K562 (cell line): ENCODE data around the gene TOMM40L. TPM values are rescaled to one million over a fixed set of nuclear protein-coding genes. Genes with fewer than 3 reads are reported as not detected.

Experiments
- JUND ChIP-seq, 2 experiments: IDR thresholded peaks; 2 replicates in 1 of 2; 3 replicates in 1 of 2; pipeline ENCODE4 v1.6.1; 2011; ENCODE audit warnings: borderline replicate concordance in 2 of 2, low read depth in 2 of 2, low read length in 2 of 2, improper control_type of control experiment in 1 of 2, missing biosample characterization in 1 of 2, missing genetic modification characterization in 1 of 2, missing genetic modification reagents in 1 of 2
- LARP7 ChIP-seq: fragments of 450-650 bp; IDR thresholded peaks from 2 replicates; pipeline ENCODE4 v1.6.1; 2016
- SMARCA4 ChIP-seq: fragments of 450-650 bp; IDR thresholded peaks from 2 replicates; pipeline ENCODE4 v1.6.1; 2016
- polyA plus RNA-seq, 8 experiments: library from polyadenylated mRNA; depleted of rRNA in 4 of 8; stranded (reverse) in 5 of 8; unstranded in 3 of 8; fragments of >200 nt; fragmentation: Nextera tagmentation in 2 of 8; fragmentation: Illumina TruSeq in 1 of 8; extraction: Ambion mirVana in 2 of 8; extraction: Trizol in 1 of 8; gene quantifications; 2 replicates each; pipeline versions ENCODE4 v1.2.1 to v1.2.3, GENCODE V29; 2011 to 2014; ENCODE audit warnings: inconsistent platforms in 1 of 8, missing spikeins in 1 of 8
- total RNA-seq, 7 experiments: library from RNA; depleted of rRNA in 6 of 7; stranded (reverse); fragments of >200 nt in 6 of 7; fragmentation: Illumina TruSeq in 2 of 7; extraction: Trizol in 2 of 7; gene quantifications; 2 replicates each; pipeline versions ENCODE4 v1.2.1 to v1.2.3, GENCODE V29; 2011 to 2021; ENCODE audit warnings: low replicate concordance in 1 of 7
- TF ChIP-seq, protein P1 (sequence below), 3 experiments: IDR thresholded peaks in 2 of 3; conservative IDR thresholded peaks in 1 of 3; 2 replicates each; pipeline ENCODE4 v1.5.1; 2011 to 2012; ENCODE audit warnings: low read length in 3 of 3, mild to moderate bottlenecking in 3 of 3, control low read depth in 2 of 3, improper control_type of control experiment in 1 of 3, inconsistent platforms in 1 of 3, low read depth in 1 of 3, mixed read lengths in 1 of 3, moderate library complexity in 1 of 3; ENCODE audit not compliant: insufficient read depth in 2 of 3
- TF ChIP-seq, protein P2 (sequence below): fragments of 450-650 bp; IDR thresholded peaks from 2 replicates; pipeline ENCODE4 v1.6.1; 2017; ENCODE audit warnings: antibody characterized with exemption, mild to moderate bottlenecking
- TF ChIP-seq, protein P3 (sequence below): fragments of 450-650 bp; IDR thresholded peaks from 2 replicates; pipeline ENCODE4 v1.6.1; 2014; ENCODE audit warnings: low read depth, mild to moderate bottlenecking, moderate library complexity, borderline replicate concordance
- TF ChIP-seq, protein P4 (sequence below), 2 experiments: fragments of 450-650 bp in 1 of 2; sonication (generic) in 1 of 2; formaldehyde crosslinking in 1 of 2; IDR thresholded peaks in 1 of 2; conservative IDR thresholded peaks in 1 of 2; 2 replicates each; pipeline versions ENCODE4 v1.6.1 to v1.8.1; 2016 to 2023; ENCODE audit warnings: mild to moderate bottlenecking in 2 of 2, moderate library complexity in 2 of 2, inconsistent platforms in 1 of 2, missing genetic modification reagents in 1 of 2

TOMM40L gene
- total and polyA plus RNA-seq, 9 of the 15 experiments (the other 6 are each of a cell fraction or from before 2014, with no cell fraction given), result 9.6 to 33.6 (median 25.2) TPM

DNA sequence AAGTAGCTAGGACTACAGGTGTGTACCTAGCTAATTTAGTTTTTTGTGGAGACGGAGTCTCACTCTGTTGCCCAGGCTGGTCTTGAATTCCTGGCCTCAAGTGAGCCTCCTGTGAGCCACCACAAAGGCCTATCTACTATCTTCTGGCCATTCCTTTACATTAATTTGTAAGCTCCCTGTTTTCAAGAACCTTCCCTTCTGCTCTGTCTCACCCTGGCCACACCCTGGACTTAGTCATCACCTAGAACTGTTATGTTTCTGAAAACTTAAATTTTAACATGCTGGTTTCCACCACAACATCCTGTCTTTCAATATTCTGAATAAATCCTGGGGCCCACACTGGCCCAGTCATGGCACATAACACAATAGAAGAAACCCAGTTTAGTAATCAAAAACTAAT lies 43.6 kb upstream of the TOMM40L start (continued):
- TF ChIP-seq JUND (IDR thresholded peaks at IDR 0.05; ENCODE audit: borderline replicate concordance, low read depth, low read length), result peak; percentile 70
- peak; percentile 26; the same call in 1 of the 3 replicates for TF ChIP-seq JUND (tag; IDR thresholded peaks at IDR 0.05; ENCODE audit: borderline replicate concordance, low read depth, low read length)
- TF ChIP-seq, protein P1, sequence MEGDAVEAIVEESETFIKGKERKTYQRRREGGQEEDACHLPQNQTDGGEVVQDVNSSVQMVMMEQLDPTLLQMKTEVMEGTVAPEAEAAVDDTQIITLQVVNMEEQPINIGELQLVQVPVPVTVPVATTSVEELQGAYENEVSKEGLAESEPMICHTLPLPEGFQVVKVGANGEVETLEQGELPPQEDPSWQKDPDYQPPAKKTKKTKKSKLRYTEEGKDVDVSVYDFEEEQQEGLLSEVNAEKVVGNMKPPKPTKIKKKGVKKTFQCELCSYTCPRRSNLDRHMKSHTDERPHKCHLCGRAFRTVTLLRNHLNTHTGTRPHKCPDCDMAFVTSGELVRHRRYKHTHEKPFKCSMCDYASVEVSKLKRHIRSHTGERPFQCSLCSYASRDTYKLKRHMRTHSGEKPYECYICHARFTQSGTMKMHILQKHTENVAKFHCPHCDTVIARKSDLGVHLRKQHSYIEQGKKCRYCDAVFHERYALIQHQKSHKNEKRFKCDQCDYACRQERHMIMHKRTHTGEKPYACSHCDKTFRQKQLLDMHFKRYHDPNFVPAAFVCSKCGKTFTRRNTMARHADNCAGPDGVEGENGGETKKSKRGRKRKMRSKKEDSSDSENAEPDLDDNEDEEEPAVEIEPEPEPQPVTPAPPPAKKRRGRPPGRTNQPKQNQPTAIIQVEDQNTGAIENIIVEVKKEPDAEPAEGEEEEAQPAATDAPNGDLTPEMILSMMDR (IDR thresholded peaks at IDR 0.05 in 2 of 3, conservative IDR thresholded peaks at IDR 0.05 in 1 of 3; ENCODE audit: insufficient read depth in 2 of 3, low read depth in 1 of 3, low read length in 3 of 3), result no peak
- TF ChIP-seq, protein P2, sequence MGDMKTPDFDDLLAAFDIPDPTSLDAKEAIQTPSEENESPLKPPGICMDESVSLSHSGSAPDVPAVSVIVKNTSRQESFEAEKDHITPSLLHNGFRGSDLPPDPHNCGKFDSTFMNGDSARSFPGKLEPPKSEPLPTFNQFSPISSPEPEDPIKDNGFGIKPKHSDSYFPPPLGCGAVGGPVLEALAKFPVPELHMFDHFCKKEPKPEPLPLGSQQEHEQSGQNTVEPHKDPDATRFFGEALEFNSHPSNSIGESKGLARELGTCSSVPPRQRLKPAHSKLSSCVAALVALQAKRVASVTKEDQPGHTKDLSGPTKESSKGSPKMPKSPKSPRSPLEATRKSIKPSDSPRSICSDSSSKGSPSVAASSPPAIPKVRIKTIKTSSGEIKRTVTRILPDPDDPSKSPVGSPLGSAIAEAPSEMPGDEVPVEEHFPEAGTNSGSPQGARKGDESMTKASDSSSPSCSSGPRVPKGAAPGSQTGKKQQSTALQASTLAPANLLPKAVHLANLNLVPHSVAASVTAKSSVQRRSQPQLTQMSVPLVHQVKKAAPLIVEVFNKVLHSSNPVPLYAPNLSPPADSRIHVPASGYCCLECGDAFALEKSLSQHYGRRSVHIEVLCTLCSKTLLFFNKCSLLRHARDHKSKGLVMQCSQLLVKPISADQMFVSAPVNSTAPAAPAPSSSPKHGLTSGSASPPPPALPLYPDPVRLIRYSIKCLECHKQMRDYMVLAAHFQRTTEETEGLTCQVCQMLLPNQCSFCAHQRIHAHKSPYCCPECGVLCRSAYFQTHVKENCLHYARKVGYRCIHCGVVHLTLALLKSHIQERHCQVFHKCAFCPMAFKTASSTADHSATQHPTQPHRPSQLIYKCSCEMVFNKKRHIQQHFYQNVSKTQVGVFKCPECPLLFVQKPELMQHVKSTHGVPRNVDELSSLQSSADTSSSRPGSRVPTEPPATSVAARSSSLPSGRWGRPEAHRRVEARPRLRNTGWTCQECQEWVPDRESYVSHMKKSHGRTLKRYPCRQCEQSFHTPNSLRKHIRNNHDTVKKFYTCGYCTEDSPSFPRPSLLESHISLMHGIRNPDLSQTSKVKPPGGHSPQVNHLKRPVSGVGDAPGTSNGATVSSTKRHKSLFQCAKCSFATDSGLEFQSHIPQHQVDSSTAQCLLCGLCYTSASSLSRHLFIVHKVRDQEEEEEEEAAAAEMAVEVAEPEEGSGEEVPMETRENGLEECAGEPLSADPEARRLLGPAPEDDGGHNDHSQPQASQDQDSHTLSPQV, result 0 out of 2 replicates have a peak, but pooled peaks have one; percentile 18
- TF ChIP-seq, protein P3, sequence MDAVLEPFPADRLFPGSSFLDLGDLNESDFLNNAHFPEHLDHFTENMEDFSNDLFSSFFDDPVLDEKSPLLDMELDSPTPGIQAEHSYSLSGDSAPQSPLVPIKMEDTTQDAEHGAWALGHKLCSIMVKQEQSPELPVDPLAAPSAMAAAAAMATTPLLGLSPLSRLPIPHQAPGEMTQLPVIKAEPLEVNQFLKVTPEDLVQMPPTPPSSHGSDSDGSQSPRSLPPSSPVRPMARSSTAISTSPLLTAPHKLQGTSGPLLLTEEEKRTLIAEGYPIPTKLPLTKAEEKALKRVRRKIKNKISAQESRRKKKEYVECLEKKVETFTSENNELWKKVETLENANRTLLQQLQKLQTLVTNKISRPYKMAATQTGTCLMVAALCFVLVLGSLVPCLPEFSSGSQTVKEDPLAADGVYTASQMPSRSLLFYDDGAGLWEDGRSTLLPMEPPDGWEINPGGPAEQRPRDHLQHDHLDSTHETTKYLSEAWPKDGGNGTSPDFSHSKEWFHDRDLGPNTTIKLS, result no peak
- TF ChIP-seq, protein P4, sequence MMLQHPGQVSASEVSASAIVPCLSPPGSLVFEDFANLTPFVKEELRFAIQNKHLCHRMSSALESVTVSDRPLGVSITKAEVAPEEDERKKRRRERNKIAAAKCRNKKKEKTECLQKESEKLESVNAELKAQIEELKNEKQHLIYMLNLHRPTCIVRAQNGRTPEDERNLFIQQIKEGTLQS (IDR thresholded peaks at IDR 0.05), result peak; percentile 61
- TF ChIP-seq, protein P4 (CRISPR knock-in tag; conservative IDR thresholded peaks at IDR 0.05), result no peak
- 0 out of 2 replicates have a peak, but pooled peaks have one; percentile 17 for TF ChIP-seq SMARCA4
- no peak for TF ChIP-seq LARP7
